Mononuclear cell (primary cell): Measurements from ENCODE around the gene CLDN14. TPM values are rescaled to one million over a fixed set of nuclear protein-coding genes. Genes with fewer than 3 reads are reported as not detected.

Experiments used
- H3K27me3 ChIP-seq: 2 replicates; pipeline ENCODE4 v1.6.0; 2011; ENCODE audit warnings: low read length, control low read depth; ENCODE audit not compliant: insufficient read depth
- H3K4me1 ChIP-seq: 2 replicates; pipeline ENCODE4 v1.5.1; 2011; ENCODE audit warnings: mild to moderate bottlenecking, low read length, control low read depth; ENCODE audit not compliant: insufficient read depth
- H3K4me3 ChIP-seq: 2 replicates; pipeline ENCODE4 v1.5.1; 2011; ENCODE audit warnings: mild to moderate bottlenecking, low read length, moderate library complexity
- H3K9me3 ChIP-seq: 2 replicates; pipeline ENCODE4 v1.5.1; 2011; ENCODE audit warnings: low read depth, mild to moderate bottlenecking, control low read depth, low read length
- total RNA-seq: library from RNA; depleted of rRNA; stranded (reverse); fragments of >200 nt; gene quantifications from one replicate; pipeline ENCODE4 v1.2.3, GENCODE V29; 2012

Gene CLDN14
- total RNA-seq, 1 donor: not detected

GRCh38 chr21:36420571-36421339 lies 59.2 kb downstream of the CLDN14 start:
- Histone ChIP-seq H3K27me3 (no peaks in the 10 kb centered on the region), H3K4me1 (no peaks in the 10 kb centered on the region), H3K4me3 (no peak overlapping the region), H3K9me3 (no peaks in the 10 kb centered on the region)

GRCh38 chr21:36419996-36420395 lies 59.9 kb downstream of the CLDN14 start:
- Histone ChIP-seq H3K9me3 (no peaks in the 10 kb centered on the region), H3K27me3 (no peaks in the 10 kb centered on the region), H3K4me3 (no peak overlapping the region), H3K4me1 (no peaks in the 10 kb centered on the region)

- Histone ChIP-seq H3K9me3 (no peaks in the 10 kb centered on the region), H3K4me3 (no peak overlapping the region), H3K4me1 (no peaks in the 10 kb centered on the region), H3K27me3 (no peaks in the 10 kb centered on the region)
Measured at GRCh38 chr21:36419241-36419640, 60.7 kb downstream of the CLDN14 start.

- Histone ChIP-seq H3K27me3 (no peaks in the 10 kb centered on the region), H3K4me1 (no peaks in the 10 kb centered on the region), H3K9me3 (no peaks in the 10 kb centered on the region), H3K4me3 (no peak overlapping the region)
Measured at GRCh38 chr21:36415375-36415774, 64.5 kb downstream of the CLDN14 start.

- H3K4me1 ChIP-seq: no peaks in the 10 kb centered on the region
- H3K4me3 ChIP-seq: no peak overlapping the region
- H3K9me3 ChIP-seq: no peaks in the 10 kb centered on the region
- no peaks in the 10 kb centered on the region for H3K27me3 ChIP-seq
Measured at GRCh38 chr21:36412916-36413315, 67.0 kb downstream of the CLDN14 start.

GRCh38 chr21:36411301-36411700 lies 68.6 kb downstream of the CLDN14 start:
- H3K4me3 ChIP-seq: no peak overlapping the region
- H3K4me1 ChIP-seq: no peaks in the 10 kb centered on the region
- H3K9me3 ChIP-seq: no peaks in the 10 kb centered on the region
- H3K27me3 ChIP-seq: no peaks in the 10 kb centered on the region

Other genes starting within 250 kb of the CLDN14 start
- 117 TPM for gene MORC3, start 159.9 kb downstream of the CLDN14 start, total RNA-seq
- gene CHAF1B, start 94.7 kb downstream of the CLDN14 start, total RNA-seq: 1.2 TPM
- gene SIM2, start 219.0 kb upstream of the CLDN14 start, total RNA-seq: not detected